HL-60 (cell line): ENCODE data around the gene TXNDC17.

Experiments
- DNase-seq, 2 experiments: peaks; one replicate each; pipeline ENCODE4 v3.0.0-alpha.2; 2010 to 2020; ENCODE audit warnings: low read depth in 1 of 2, low spot score in 1 of 2
- H3K27ac ChIP-seq: fragments of 250-450 bp; sonication (Bioruptor Pico); replicated peaks from 2 replicates; pipeline ENCODE4 v1.5.1; 2020; ENCODE audit warnings: mild to moderate bottlenecking, moderate library complexity
- H3K27me3 ChIP-seq: fragments of 250-450 bp; sonication (Bioruptor Pico); 2 replicates; pipeline ENCODE4 v1.5.1; 2021; ENCODE audit warnings: mild to moderate bottlenecking, moderate library complexity; ENCODE audit not compliant: insufficient read depth, poor library complexity, severe bottlenecking
- H3K4me3 ChIP-seq: replicated peaks from 2 replicates; pipeline ENCODE4 v1.5.1; 2011; ENCODE audit warnings: mild to moderate bottlenecking, control low read depth, low read length; ENCODE audit not compliant: insufficient read depth
- CTCF ChIP-seq: IDR thresholded peaks from one replicate; pipeline ENCODE4 v1.5.1; 2011; ENCODE audit warnings: low read length, control low read depth, inconsistent platforms; ENCODE audit not compliant: insufficient read depth
- GABPA ChIP-seq: IDR thresholded peaks from 2 replicates; pipeline ENCODE4 v1.6.1; 2012; ENCODE audit warnings: low read depth
- POLR2AphosphoS5 ChIP-seq: IDR thresholded peaks from 2 replicates; pipeline ENCODE4 v1.6.1; 2012; ENCODE audit warnings: low read depth
- REST ChIP-seq: IDR thresholded peaks from 2 replicates; pipeline ENCODE4 v1.6.1; 2012; ENCODE audit warnings: low read depth; ENCODE audit not compliant: insufficient replicate concordance
- SPI1 ChIP-seq: IDR thresholded peaks from 2 replicates; pipeline ENCODE4 v1.6.1; 2012; ENCODE audit warnings: low read depth, mild to moderate bottlenecking, borderline replicate concordance

The TXNDC17 gene

GRCh38 chr17:6605142-6605541 lies 35.7 kb upstream of the TXNDC17 start:
- Histone ChIP-seq H3K27me3 (no peaks in the 10 kb centered on the region), H3K27ac (no peak overlapping the region), H3K4me3 (no peak overlapping the region)
- no peak for TF ChIP-seq CTCF
- no peak for TF ChIP-seq REST
- TF ChIP-seq GABPA: no peak
- TF ChIP-seq POLR2AphosphoS5: no peak
- TF ChIP-seq SPI1: no peak
- no peak for DNase-seq

GRCh38 chr17:6608321-6608720 lies 32.5 kb upstream of the TXNDC17 start:
- Histone ChIP-seq H3K4me3 (no peak overlapping the region), H3K27ac (no peak overlapping the region), H3K27me3 (no peaks in the 10 kb centered on the region)
- TF ChIP-seq REST: no peak
- no peak for TF ChIP-seq POLR2AphosphoS5
- no peak for TF ChIP-seq SPI1
- TF ChIP-seq CTCF: no peak
- no peak for TF ChIP-seq GABPA
- DNase-seq: no peak

- Histone ChIP-seq H3K4me3 (no peak overlapping the region), H3K27me3 (no peaks in the 10 kb centered on the region), H3K27ac (no peak overlapping the region)
- no peak for DNase-seq
- no peak for TF ChIP-seq REST
- no peak for TF ChIP-seq SPI1
- no peak for TF ChIP-seq GABPA
- TF ChIP-seq POLR2AphosphoS5: no peak
- no peak for TF ChIP-seq CTCF
Measured at GRCh38 chr17:6610011-6610410, 30.8 kb upstream of the TXNDC17 start.
